H1 (cell line): ENCODE measurements around the gene ABCC9. TPM values are rescaled to one million over a fixed set of nuclear protein-coding genes. Genes with fewer than 3 reads are reported as not detected.

Experiments used
- CTCF ChIA-PET: fragments of 300-600 bp; sonication (Branson Sonifier 250); formaldehyde crosslinking; loops from one replicate; lab custom pipeline; 2021; ENCODE audit not compliant: partially characterized antibody; lab: Charles Lee
- POLR2A ChIA-PET: fragments of 300-600 bp; sonication (Branson Sonifier 250); formaldehyde crosslinking; loops from one replicate; lab custom pipeline; 2021; ENCODE audit warnings: inconsistent platforms; ENCODE audit not compliant: partially characterized antibody; lab: Charles Lee
- DNase-seq, 2 experiments: peaks; one replicate each; pipeline versions ENCODE4 v3.0.0 to v3.0.0-alpha.2; 2010 to 2022; ENCODE audit warnings: low spot score in 2 of 2, low read depth in 1 of 2, mixed read lengths in 1 of 2
- FAIRE-seq: peaks from 2 replicates; lab custom pipeline; 2011; peaks lifted over from hg19 to GRCh38; lab: Jason Lieb, UNC
- H2AFZ ChIP-seq: 2 replicates; pipeline ENCODE4 v1.8.1; 2012; ENCODE audit warnings: low read length, inconsistent platforms
- H2AK5ac ChIP-seq: 2 replicates; pipeline ENCODE4 v1.6.1; 2013; ENCODE audit warnings: low read depth, low read length
- H2BK120ac ChIP-seq: replicated peaks from 2 replicates; pipeline ENCODE3; 2013; ENCODE audit warnings: low read depth, low read length, inconsistent platforms
- H2BK12ac ChIP-seq: 2 replicates; pipeline ENCODE4 v1.6.1; 2013; ENCODE audit warnings: low read depth, low read length
- H2BK15ac ChIP-seq: 2 replicates; pipeline ENCODE4 v1.6.1; 2013; ENCODE audit warnings: low read length
- H2BK20ac ChIP-seq: 2 replicates; pipeline ENCODE4 v1.6.1; 2013; ENCODE audit warnings: low read length
- H2BK5ac ChIP-seq: 2 replicates; pipeline ENCODE4 v1.6.1; 2013; ENCODE audit warnings: low read depth, low read length
- H3K14ac ChIP-seq: 2 replicates; pipeline ENCODE4 v1.6.1; 2013; ENCODE audit warnings: inconsistent platforms; ENCODE audit not compliant: insufficient read length
- H3K18ac ChIP-seq: 2 replicates; pipeline ENCODE4 v1.6.1; 2013; ENCODE audit warnings: low read length; ENCODE audit errors: extremely low read depth
- H3K23ac ChIP-seq: 2 replicates; pipeline ENCODE4 v1.6.1; 2013; ENCODE audit warnings: inconsistent platforms; ENCODE audit not compliant: insufficient read length
- H3K23me2 ChIP-seq: 2 replicates; pipeline ENCODE4 v1.6.1; 2013; ENCODE audit warnings: low read depth, low read length
- H3K27ac ChIP-seq: 2 replicates; pipeline ENCODE4 v1.6.1; 2011; ENCODE audit warnings: low read depth, low read length, inconsistent platforms
- H3K27me3 ChIP-seq, 4 experiments: replicated peaks in 1 of 4; 1 replicate in 1 of 4; 2 replicates in 3 of 4; pipeline versions ENCODE4 v1.6.1 to v1.8.1; 2011 to 2013; ENCODE audit warnings: low read length in 3 of 4, mild to moderate bottlenecking in 3 of 4, inconsistent platforms in 2 of 4, mixed read lengths in 2 of 4, moderate library complexity in 1 of 4; ENCODE audit not compliant: control insufficient read depth in 3 of 4, insufficient read depth in 3 of 4; ENCODE audit errors: extremely low read depth in 1 of 4
- H3K36me3 ChIP-seq, 4 experiments: 2 replicates each; pipeline versions ENCODE4 v1.6.1 to v1.8.1; 2011 to 2013; ENCODE audit warnings: mild to moderate bottlenecking in 4 of 4, low read length in 3 of 4, moderate library complexity in 2 of 4, control low read depth in 1 of 4, inconsistent platforms in 1 of 4; ENCODE audit not compliant: insufficient read depth in 4 of 4, control insufficient read depth in 2 of 4
- H3K4ac ChIP-seq: replicated peaks from 2 replicates; pipeline ENCODE3; 2013; ENCODE audit warnings: low read length, low read depth, mixed read lengths, inconsistent platforms; ENCODE audit not compliant: insufficient read length
- H3K4me1 ChIP-seq, 4 experiments: replicated peaks in 1 of 4; 1 replicate in 1 of 4; 2 replicates in 3 of 4; pipeline versions ENCODE4 v1.6.1 to v1.8.1; 2011 to 2013; ENCODE audit warnings: low read length in 3 of 4, inconsistent platforms in 2 of 4, mixed read lengths in 1 of 4; ENCODE audit not compliant: insufficient read depth in 4 of 4, control insufficient read depth in 3 of 4
- H3K4me2 ChIP-seq, 2 experiments: 2 replicates each; pipeline versions ENCODE4 v1.6.1 to v1.8.1; 2011 to 2013; ENCODE audit warnings: low read depth in 2 of 2, low read length in 2 of 2, control low read depth in 1 of 2, inconsistent platforms in 1 of 2, mild to moderate bottlenecking in 1 of 2; ENCODE audit not compliant: insufficient read depth in 1 of 2
- H3K4me3 ChIP-seq, 4 experiments: fragments of 200-600, 300-600 bp in 1 of 4; sonication (generic), shearing (Covaris generic), sonication (Bioruptor Twin) in 1 of 4; 2 replicates each; pipeline versions ENCODE4 v1.5.1 to v1.8.1; 2011 to 2016; ENCODE audit warnings: low read length in 4 of 4, low read depth in 3 of 4, control low read depth in 2 of 4, inconsistent platforms in 2 of 4, mild to moderate bottlenecking in 2 of 4, mixed read lengths in 1 of 4, moderate library complexity in 1 of 4; ENCODE audit not compliant: insufficient read depth in 2 of 4; ENCODE audit errors: extremely low read depth in 1 of 4
- H3K56ac ChIP-seq: replicated peaks from 2 replicates; pipeline ENCODE3; 2013; ENCODE audit warnings: low read depth, mild to moderate bottlenecking, mixed read lengths, low read length, inconsistent platforms; ENCODE audit not compliant: insufficient read length
- H3K79me1 ChIP-seq: 2 replicates; pipeline ENCODE4 v1.6.1; 2013; ENCODE audit warnings: low read depth, low read length, control low read depth
- H3K79me2 ChIP-seq, 2 experiments: 2 replicates each; pipeline versions ENCODE4 v1.6.1 to v1.8.1; 2012 to 2013; ENCODE audit warnings: low read length in 2 of 2, mild to moderate bottlenecking in 2 of 2, inconsistent platforms in 1 of 2; ENCODE audit not compliant: insufficient read depth in 2 of 2, control insufficient read depth in 1 of 2
- H3K9ac ChIP-seq, 4 experiments: replicated peaks in 1 of 4; 1 replicate in 1 of 4; 2 replicates in 3 of 4; pipeline versions ENCODE4 v1.6.1 to v1.8.1; 2011 to 2013; ENCODE audit warnings: low read depth in 3 of 4, low read length in 3 of 4, control low read depth in 2 of 4, mild to moderate bottlenecking in 2 of 4, moderate library complexity in 2 of 4, inconsistent platforms in 1 of 4; ENCODE audit errors: extremely low read depth in 1 of 4
- H3K9me3 ChIP-seq, 2 experiments: 2 replicates each; pipeline versions ENCODE4 v1.6.1 to v1.8.1; 2012 to 2013; ENCODE audit warnings: mild to moderate bottlenecking in 2 of 2, moderate library complexity in 2 of 2, control low read depth in 1 of 2, inconsistent platforms in 1 of 2, low read depth in 1 of 2, low read length in 1 of 2, mixed read lengths in 1 of 2; ENCODE audit not compliant: insufficient read depth in 2 of 2
- H4K20me1 ChIP-seq, 2 experiments: replicated peaks in 1 of 2; 2 replicates each; pipeline versions ENCODE3 to v1.8.1; 2011 to 2013; ENCODE audit warnings: inconsistent platforms in 2 of 2, low read length in 2 of 2, mild to moderate bottlenecking in 1 of 2; ENCODE audit not compliant: insufficient read depth in 2 of 2, control insufficient read depth in 1 of 2
- H4K5ac ChIP-seq: 2 replicates; pipeline ENCODE4 v1.6.1; 2013; ENCODE audit warnings: low read length, low read depth, mixed read lengths, inconsistent platforms; ENCODE audit not compliant: insufficient read length
- H4K8ac ChIP-seq: 2 replicates; pipeline ENCODE4 v1.8.0; 2013; ENCODE audit warnings: mild to moderate bottlenecking, moderate library complexity, low read length, inconsistent platforms; ENCODE audit not compliant: insufficient read depth; ENCODE audit errors: extremely low read depth
- H4K91ac ChIP-seq: replicated peaks from 2 replicates; pipeline ENCODE3; 2013; ENCODE audit warnings: low read length, mixed read lengths, inconsistent platforms; ENCODE audit not compliant: insufficient read length
- CREB1 ChIP-seq: IDR thresholded peaks from 2 replicates; pipeline ENCODE4 v1.6.1; 2012; ENCODE audit warnings: inconsistent platforms
- HDAC2 ChIP-seq, 2 experiments: fragments of 300-600 bp in 1 of 2; sonication (generic) in 1 of 2; IDR thresholded peaks; 2 replicates each; pipeline ENCODE4 v1.6.1; 2011 to 2012; ENCODE audit warnings: low read depth in 2 of 2, low read length in 2 of 2, mild to moderate bottlenecking in 2 of 2, moderate library complexity in 2 of 2, borderline replicate concordance in 1 of 2, inconsistent platforms in 1 of 2
- WGBS, 2 experiments: shearing (Covaris generic) in 1 of 2; methylation state at CpG; one replicate each; pipeline versions ENCODE4 v1.1.6 to v1.1.7; 2013 to 2015; ENCODE audit warnings: low lambda C conversion rate in 2 of 2, mixed read lengths in 2 of 2, inconsistent platforms in 1 of 2, low coverage in 1 of 2, missing lambda C conversion rate in 1 of 2; ENCODE audit not compliant: insufficient replicate concordance in 2 of 2, insufficient coverage in 1 of 2, insufficient read length in 1 of 2; ENCODE audit errors: extremely low coverage in 1 of 2, missing lambda C conversion rate in 1 of 2; 5-methylcytosine and 5-hydroxymethylcytosine counted together
- polyA plus RNA-seq, 7 experiments: library from polyadenylated mRNA; depleted of rRNA in 3 of 7; stranded (reverse) in 5 of 7; unstranded in 2 of 7; fragments of >200 nt in 5 of 7; fragments of 200-250 nt in 2 of 7; gene quantifications; 1 replicate in 5 of 7; 2 replicates in 1 of 7; 4 replicates in 1 of 7; pipeline versions ENCODE4 v1.2.1 to v1.2.3, GENCODE V29; 2011 to 2013; ENCODE audit warnings: missing spikeins in 2 of 7, mixed read lengths in 2 of 7
- total RNA-seq: library from RNA; stranded (reverse); fragmentation: NEBNext Ultra II Directional; extraction: Animal tissue kit (Norgen Biotek cat#: 25700); gene quantifications from 2 replicates; pipeline ENCODE4 v1.2.1, GENCODE V29; 2021

ABCC9 gene
- total and polyA plus RNA-seq, 2 of the 8 experiments (the other 6 are each of a cell fraction or from before 2014, with no cell fraction given), result under 0.01 TPM; not detected in 1

- H3K56ac ChIP-seq, result no peak overlapping the region
- no peak overlapping the region for H4K8ac ChIP-seq
- peaks cover 11% of the 10 kb centered on the region; the same call in 1 of the 2 replicates for H3K23me2 ChIP-seq
- H3K36me3 ChIP-seq, result no peaks in the 10 kb centered on the region
- H3K4ac ChIP-seq, result no peak overlapping the region
- FAIRE-seq (no peak), DNase-seq (peak in 1 of 2 experiments; percentile 66)
- H3K23ac ChIP-seq, result no peak overlapping the region
- CTCF ChIA-PET, result interaction anchor here (1.1 to 2.6 kb wide), 3 partner anchors 15 to 218 kb away, joined by 3 to 11 read pairs (median 4); no protein-coding TSS in a partner anchor
- H4K20me1 ChIP-seq, result no peaks in the 10 kb centered on the region
- no peak overlapping the region for H2BK5ac ChIP-seq
- H3K9me3 ChIP-seq, result no peaks in the 10 kb centered on the region
- no peak overlapping the region for H4K5ac ChIP-seq
- H3K27ac ChIP-seq, result no peak overlapping the region
- H2BK15ac ChIP-seq, result no peak overlapping the region
- H3K4me3 ChIP-seq, result peak overlapping the region; percentile 60 to 70 (median 65); a peak in 6 of 8 replicates
- H3K27me3 ChIP-seq, result peaks cover 1 to 32% (median 26%) of the 10 kb centered on the region in 4 experiments
- no peak overlapping the region for H3K14ac ChIP-seq
- POLR2A ChIA-PET, result no interaction called here
- TF ChIP-seq CREB1 (no peak), HDAC2 (IDR thresholded peaks at IDR 0.05; ENCODE audit: borderline replicate concordance in 1 of 2, low read depth in 2 of 2, low read length in 2 of 2) (0 out of 4 replicates have a peak, but pooled peaks of 1 of the 2 experiments have one; percentile 73)
- H3K9ac ChIP-seq, result no peak overlapping the region
- H2BK12ac ChIP-seq, result no peak overlapping the region
- H3K79me2 ChIP-seq, result no peaks in the 10 kb centered on the region
- H3K79me1 ChIP-seq, result no peaks in the 10 kb centered on the region
- H2BK120ac ChIP-seq, result no peak overlapping the region
- no peak overlapping the region for H4K91ac ChIP-seq
- peak overlapping the region; percentile 92 to 95 for H3K4me2 ChIP-seq
- peak overlapping the region; percentile 17; the same call in 1 of the 2 replicates for H2AFZ ChIP-seq
- no peak overlapping the region for H2BK20ac ChIP-seq
- H2AK5ac ChIP-seq, result no peak overlapping the region
- WGBS, 2 experiments, result 50% methylated on average over 11 of the region's 11 CpGs; no CpG with 5 or more reads in 1 of the 2 experiments
- H3K4me1 ChIP-seq, result no peaks in the 10 kb centered on the region
- no peak overlapping the region for H3K18ac ChIP-seq
These were observed 1.1 kb upstream of the ABCC9 start for GRCh38 chr12:21942377-21942703.
